Ascending aorta (tissue), 2 donors: Measurements from ENCODE around the gene LRRC41. TPM values are rescaled to one million over a fixed set of nuclear protein-coding genes. Genes with fewer than 3 reads are reported as not detected.

Experiments
- DNase-seq, 2 donors: peaks; one replicate each; pipeline ENCODE4 v3.0.0-alpha.2; 2019; ENCODE audit warnings: low spot score in 2 of 2
- H3K27ac ChIP-seq, 2 donors: fragments of 200-600 bp; sonication (generic); one replicate each; pipeline ENCODE4 v1.5.1; 2016 to 2017; ENCODE audit warnings: mild to moderate bottlenecking in 1 of 2
- H3K27me3 ChIP-seq: fragments of 200-600 bp; sonication (generic); one replicate; pipeline ENCODE4 v1.5.1; 2017
- H3K36me3 ChIP-seq, 2 donors: fragments of 200-600 bp; sonication (generic); one replicate each; pipeline ENCODE4 v1.5.1; 2016
- H3K4me1 ChIP-seq, 2 donors: fragments of 200-600 bp; sonication (generic); one replicate each; pipeline ENCODE4 v1.5.1; 2016 to 2017; ENCODE audit warnings: mild to moderate bottlenecking in 1 of 2
- H3K4me3 ChIP-seq, 2 donors: fragments of 200-600 bp; sonication (generic); one replicate each; pipeline ENCODE4 v1.5.1; 2016 to 2017; ENCODE audit warnings: mild to moderate bottlenecking in 1 of 2
- H3K9me3 ChIP-seq, 2 donors: fragments of 200-600 bp; sonication (generic); one replicate each; pipeline ENCODE4 v1.5.1; 2016
- CTCF ChIP-seq, 3 experiments: fragments of 200-600 bp in 2 of 3; fragments of 450-650 bp in 1 of 3; sonication (generic) in 2 of 3; IDR thresholded peaks; one replicate each; pipeline ENCODE4 v1.5.1; 2016 to 2019; ENCODE audit warnings: antibody characterized with exemption in 3 of 3, mild to moderate bottlenecking in 1 of 3, moderate library complexity in 1 of 3
- intact Hi-C: fragments of 100-400 bp; cut with DNase I; formaldehyde crosslinking; loops from one replicate; pipeline ENCODE4 v1.15.1; 2023
- total RNA-seq: library from RNA; depleted of rRNA; stranded (reverse); fragments of >200 nt; gene quantifications from one replicate; pipeline ENCODE4 v1.1.0, GENCODE V29; 2016

The LRRC41 gene
- total RNA-seq = 102 TPM

GRCh38 chr1:46303038-46303871, at the start of gene LRRC41, which contains the start of gene UQCRH:
TSS of gene LRRC41 (minus strand) at chr1:46303616. CDS start at chr1:46303322, 294 bp downstream.
TSS of gene UQCRH (plus strand) at chr1:46303698. CDS start at chr1:46303767, 69 bp downstream.
- Histone ChIP-seq H3K4me3 (peak within 1 kb of the TSS; percentile 81 to 84), H3K27ac (peak within 1 kb of the TSS; percentile 98 to 99), H3K27me3 (no peaks in the 10 kb centered on the region), H3K9me3 (no peaks in the 10 kb centered on the region), H3K36me3 (no peaks in the 10 kb centered on the region), H3K4me1 (peaks cover 15 to 36% of the 10 kb centered on the region in 2 donors)
- DNase-seq = peak; percentile 85 to 98
- intact Hi-C loops = loop anchor here (1.0 to 10.0 kb wide), 8 partner anchors 37 to 616 kb away; partner anchors contain the start of genes ATPAF1, GPBP1L1, LURAP1 and MOB3C
- no peak for TF ChIP-seq CTCF (IDR thresholded peaks at IDR 0.05)

DNA sequence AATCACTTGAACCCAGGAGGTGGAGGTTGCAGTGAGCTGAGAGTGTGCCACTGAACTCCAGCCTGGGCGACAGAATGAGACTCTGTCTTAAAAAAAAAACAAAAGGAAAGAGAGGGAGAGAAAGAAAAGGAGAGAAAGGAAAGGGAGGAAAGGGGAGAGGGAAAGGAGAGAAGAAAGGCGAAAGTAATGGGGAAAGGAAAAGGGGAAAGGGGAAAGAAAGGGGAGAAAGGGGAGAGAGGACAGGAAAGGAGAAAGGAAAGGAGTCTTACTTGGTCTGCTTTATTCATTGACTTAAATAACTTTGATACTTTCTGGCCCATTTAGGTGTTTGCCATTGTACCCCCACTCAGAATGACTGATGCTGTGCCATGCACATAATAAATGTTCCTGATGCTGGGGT, 48.9 kb upstream of the LRRC41 start:
- Histone ChIP-seq H3K4me1 (no peaks in the 10 kb centered on the region), H3K36me3 (peaks cover 50 to 77% of the 10 kb centered on the region in 2 donors), H3K27me3 (no peaks in the 10 kb centered on the region), H3K9me3 (no peaks in the 10 kb centered on the region), H3K27ac (no peak overlapping the region), H3K4me3 (no peak overlapping the region)
- TF ChIP-seq CTCF (IDR thresholded peaks at IDR 0.05) = no peak
- intact Hi-C loops = no loop called here
- no peak for DNase-seq

DNA sequence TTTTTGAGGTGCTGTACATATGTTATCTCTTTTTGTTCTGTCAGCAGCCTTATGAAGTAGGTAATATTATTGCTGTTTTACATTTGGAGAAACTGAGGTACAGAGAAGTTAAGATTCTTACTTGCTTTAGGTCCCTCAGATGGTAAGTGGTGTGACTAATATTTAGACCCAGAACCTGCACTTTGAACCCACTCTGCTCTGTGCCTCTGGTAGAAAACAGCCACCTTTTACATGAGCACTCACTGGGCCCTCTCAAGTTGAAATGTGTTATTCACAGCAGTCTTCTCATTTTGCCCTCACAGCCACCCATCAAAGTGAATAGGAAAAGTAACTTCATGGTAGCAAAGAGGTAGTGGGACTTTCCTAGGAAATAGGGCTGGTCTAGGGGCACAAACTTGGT, 41.9 kb upstream of the LRRC41 start:
- intact Hi-C loops = loop anchor here (10.0 kb wide), 1 partner anchor 310 kb away; no protein-coding TSS in a partner anchor
- H3K27me3 ChIP-seq = no peaks in the 10 kb centered on the region
- H3K4me3 ChIP-seq = no peak overlapping the region
- no peaks in the 10 kb centered on the region for H3K9me3 ChIP-seq
- no peak overlapping the region for H3K27ac ChIP-seq
- H3K36me3 ChIP-seq = peaks cover 23 to 55% of the 10 kb centered on the region in 2 donors
- no peak for DNase-seq
- H3K4me1 ChIP-seq = peaks cover 0 to 7% of the 10 kb centered on the region in 2 donors
- no peak for TF ChIP-seq CTCF (IDR thresholded peaks at IDR 0.05)

GRCh38 chr1:46344481-46344880, 41.1 kb upstream of the LRRC41 start:
- no peaks in the 10 kb centered on the region for H3K9me3 ChIP-seq
- no peak overlapping the region for H3K4me3 ChIP-seq
- no peaks in the 10 kb centered on the region for H3K27me3 ChIP-seq
- intact Hi-C loops = loop anchor here (5.0 to 10.0 kb wide), 2 partner anchors 212 to 310 kb away; partner anchors contain the start of gene PIK3R3
- H3K36me3 ChIP-seq = peaks cover 22 to 49% of the 10 kb centered on the region in 2 donors
- no peak overlapping the region for H3K27ac ChIP-seq
- no peak for TF ChIP-seq CTCF (IDR thresholded peaks at IDR 0.05)
- H3K4me1 ChIP-seq = peaks cover 0 to 11% of the 10 kb centered on the region in 2 donors
- DNase-seq = no peak

GRCh38 chr1:46343705-46344104, 40.3 kb upstream of the LRRC41 start:
- peaks cover 19 to 42% of the 10 kb centered on the region in 2 donors for H3K36me3 ChIP-seq

More at GRCh38 chr1:46343705-46344104, 40.3 kb upstream of the LRRC41 start:
- intact Hi-C loops = loop anchor here (5.0 to 10.0 kb wide), 2 partner anchors 211 to 309 kb away; partner anchors contain the start of gene PIK3R3
- Histone ChIP-seq H3K27me3 (no peaks in the 10 kb centered on the region), H3K27ac (no peak overlapping the region), H3K4me1 (peaks cover 0 to 12% of the 10 kb centered on the region in 2 donors), H3K9me3 (no peaks in the 10 kb centered on the region), H3K4me3 (no peak overlapping the region)
- no peak for DNase-seq
- no peak for TF ChIP-seq CTCF (IDR thresholded peaks at IDR 0.05)
